GM18526 (cell line): ENCODE results near the gene CAMK1D.

Source experiments
- POLR2A ChIP-seq: IDR thresholded peaks from 3 replicates; pipeline ENCODE4 v1.6.1; 2011; ENCODE audit not compliant: insufficient read length; ENCODE audit errors: extremely low read depth

The CAMK1D gene

GRCh38 chr10:12337453-12338372 lies 11.6 kb upstream of the CAMK1D start:
- no peak for TF ChIP-seq POLR2A

GRCh38 chr10:12338981-12339380 lies 10.4 kb upstream of the CAMK1D start:
- TF ChIP-seq POLR2A: no peak

DNA sequence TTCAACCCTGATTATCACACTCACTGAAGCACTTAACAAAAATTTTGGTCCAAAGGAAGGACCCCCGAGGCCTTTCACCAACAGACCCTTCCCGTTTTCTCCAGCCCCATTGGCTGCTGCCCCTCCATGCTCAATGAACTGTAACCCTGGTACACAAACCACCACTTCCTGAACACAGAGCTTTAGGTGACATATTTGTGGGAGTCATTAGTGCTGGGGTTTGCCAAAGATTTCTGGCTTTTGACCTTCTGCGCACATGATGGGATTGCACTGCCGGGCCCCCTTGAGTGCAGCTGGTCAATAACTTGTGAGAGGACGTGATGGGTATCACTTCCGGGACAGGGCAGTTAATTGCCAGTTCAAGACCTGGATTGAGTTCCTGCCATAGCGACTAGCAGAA lies 9.0 kb upstream of the CAMK1D start:
- no peak for TF ChIP-seq POLR2A

DNA sequence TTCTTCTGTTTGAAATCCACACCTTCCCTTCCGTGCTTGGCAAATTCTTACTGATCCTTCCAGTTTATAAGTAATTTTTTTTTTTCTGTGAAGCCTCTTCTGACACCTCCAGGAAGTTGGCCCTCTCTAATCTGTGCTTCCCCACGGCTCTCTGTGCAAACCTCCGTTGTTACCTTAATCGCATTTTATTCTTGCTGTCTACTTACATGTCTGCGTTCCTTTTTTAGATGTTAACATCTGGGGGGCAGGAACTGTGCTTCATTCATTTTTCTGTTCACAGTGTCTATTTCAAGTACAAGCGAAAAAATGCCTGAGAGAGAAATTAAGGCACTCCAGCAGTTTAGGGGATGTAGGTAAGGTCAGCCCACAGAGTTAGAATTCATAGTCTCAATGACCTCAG lies 8.4 kb upstream of the CAMK1D start:
- TF ChIP-seq POLR2A: no peak

GRCh38 chr10:12341526-12341925 lies 7.8 kb upstream of the CAMK1D start:
- TF ChIP-seq POLR2A: no peak

DNA sequence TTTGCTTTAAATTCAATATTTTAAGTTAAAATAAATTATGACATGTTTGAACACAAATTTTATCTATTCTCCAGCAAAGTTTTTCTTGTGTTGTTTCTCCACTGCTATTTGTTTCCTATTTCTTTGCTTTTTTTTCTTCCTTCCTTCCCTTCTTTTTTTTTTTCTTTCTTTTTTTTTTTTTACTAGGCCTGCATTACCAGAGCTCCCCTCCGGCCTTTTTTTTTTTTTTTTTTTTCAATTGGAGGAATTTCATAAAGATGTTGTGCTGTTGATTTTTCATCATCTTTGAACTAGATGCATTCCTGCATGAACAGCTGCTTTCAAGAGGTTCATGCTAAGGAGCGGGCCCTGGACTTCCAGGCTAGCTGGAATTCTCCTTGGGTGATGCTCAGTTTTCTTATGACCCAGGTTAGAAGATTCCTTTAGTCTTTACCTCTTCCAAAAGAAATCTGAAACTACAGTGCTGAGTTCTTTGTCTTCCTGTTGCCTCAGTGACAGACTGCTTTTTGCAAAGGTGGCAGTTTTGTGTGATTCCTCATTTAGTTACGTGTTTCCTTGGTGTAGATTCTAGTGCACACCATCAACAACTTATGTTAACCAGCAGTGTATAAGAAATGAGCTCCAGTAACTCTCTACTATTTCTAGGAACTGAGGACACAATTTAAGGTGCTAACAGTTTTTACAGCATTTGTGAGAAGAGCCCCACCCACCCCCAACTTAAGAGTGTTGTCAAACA lies 4.8 kb upstream of the CAMK1D start:
- TF ChIP-seq POLR2A: no peak

DNA sequence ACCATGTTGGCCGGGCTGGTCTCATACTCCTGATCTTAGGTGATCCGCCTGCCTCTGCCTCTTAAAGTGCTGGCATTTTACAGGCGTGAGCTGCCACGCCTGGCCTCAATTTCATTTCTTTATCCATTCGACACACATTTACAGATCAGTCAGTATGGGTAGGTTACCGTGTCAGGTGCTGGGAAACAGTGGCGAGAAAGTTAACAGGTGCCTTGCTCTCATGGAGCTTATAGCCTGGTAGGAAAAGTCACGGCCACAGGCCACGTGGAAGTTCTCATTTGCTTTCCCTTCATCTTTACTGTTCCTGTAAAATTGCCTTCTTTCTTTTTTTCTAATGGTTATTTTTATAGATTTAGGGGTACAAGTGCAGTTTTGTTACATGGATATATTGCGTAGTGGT lies 2.6 kb upstream of the CAMK1D start:
- no peak for TF ChIP-seq POLR2A

GRCh38 chr10:12348294-12348869 lies 965 bp upstream of the CAMK1D start:
- TF ChIP-seq POLR2A: no peak

DNA sequence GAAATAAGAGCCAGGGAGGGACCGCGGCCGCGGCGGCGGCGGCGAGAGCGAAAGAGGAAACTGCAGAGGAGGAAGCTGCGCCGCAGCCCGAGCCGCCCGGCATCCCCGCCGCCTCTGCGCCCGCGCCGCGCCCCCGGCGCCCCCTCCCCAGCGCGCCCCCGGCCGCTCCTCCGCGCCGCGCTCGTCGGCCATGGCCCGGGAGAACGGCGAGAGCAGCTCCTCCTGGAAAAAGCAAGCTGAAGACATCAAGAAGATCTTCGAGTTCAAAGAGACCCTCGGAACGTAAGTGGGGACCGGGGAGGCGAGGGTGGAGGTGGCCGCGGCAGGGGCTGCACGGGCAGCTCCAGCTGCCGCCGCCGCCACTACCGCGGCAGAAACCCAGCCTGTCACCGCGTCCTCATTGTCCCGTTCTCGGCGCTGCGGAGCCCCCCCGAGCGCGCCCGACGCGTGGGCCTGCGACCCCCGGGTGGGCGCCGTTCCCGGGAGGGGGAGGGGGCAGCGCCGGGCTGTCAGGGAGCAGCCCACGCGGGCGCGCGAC lies 351 bp downstream of the CAMK1D start:
- TF ChIP-seq POLR2A: no peak

- TF ChIP-seq POLR2A: no peak
Observed at GRCh38 chr10:12350167-12350872, 973 bp downstream of the CAMK1D start.

DNA sequence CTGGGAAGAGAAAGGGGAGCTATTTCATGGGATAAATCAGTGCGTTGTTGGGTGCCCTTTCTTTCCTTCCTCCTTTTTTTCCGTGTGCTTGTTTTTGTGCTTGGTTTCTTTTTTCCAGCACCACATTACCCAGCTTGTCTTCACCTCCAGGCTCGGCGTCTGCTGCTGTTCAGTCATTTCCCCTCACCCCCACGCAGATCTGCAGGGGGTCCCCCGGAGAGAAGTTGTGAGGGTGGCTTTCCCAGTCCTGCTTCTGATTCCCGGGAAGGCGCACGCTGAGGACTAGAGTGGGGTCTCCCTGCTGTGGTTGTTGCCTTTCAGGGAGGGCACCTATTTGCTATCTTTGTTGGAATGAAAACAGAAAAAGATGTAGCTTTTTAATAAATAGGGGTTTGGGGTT lies 1.6 kb downstream of the CAMK1D start:
- TF ChIP-seq POLR2A: no peak

GRCh38 chr10:12351447-12351846 lies 2.1 kb downstream of the CAMK1D start:
- TF ChIP-seq POLR2A: no peak

DNA sequence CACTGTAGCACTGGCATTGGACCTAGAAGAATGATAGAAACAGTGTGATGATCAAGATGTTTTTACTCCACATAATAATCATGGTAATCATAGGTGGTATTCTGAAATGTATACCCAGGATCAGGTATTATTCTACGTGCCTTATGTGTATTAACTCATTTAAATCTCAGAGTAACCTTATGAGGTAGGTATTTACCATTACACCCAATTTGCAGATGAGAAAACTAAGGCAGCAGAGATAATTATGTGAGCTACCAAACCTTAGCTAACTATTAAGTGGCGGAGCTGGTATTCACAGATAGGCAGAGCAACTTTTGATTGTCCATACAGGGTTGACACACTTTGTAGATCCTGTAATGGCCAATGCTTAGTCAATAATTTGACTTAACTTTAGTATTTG lies 2.5 kb downstream of the CAMK1D start:
- no peak for TF ChIP-seq POLR2A

DNA sequence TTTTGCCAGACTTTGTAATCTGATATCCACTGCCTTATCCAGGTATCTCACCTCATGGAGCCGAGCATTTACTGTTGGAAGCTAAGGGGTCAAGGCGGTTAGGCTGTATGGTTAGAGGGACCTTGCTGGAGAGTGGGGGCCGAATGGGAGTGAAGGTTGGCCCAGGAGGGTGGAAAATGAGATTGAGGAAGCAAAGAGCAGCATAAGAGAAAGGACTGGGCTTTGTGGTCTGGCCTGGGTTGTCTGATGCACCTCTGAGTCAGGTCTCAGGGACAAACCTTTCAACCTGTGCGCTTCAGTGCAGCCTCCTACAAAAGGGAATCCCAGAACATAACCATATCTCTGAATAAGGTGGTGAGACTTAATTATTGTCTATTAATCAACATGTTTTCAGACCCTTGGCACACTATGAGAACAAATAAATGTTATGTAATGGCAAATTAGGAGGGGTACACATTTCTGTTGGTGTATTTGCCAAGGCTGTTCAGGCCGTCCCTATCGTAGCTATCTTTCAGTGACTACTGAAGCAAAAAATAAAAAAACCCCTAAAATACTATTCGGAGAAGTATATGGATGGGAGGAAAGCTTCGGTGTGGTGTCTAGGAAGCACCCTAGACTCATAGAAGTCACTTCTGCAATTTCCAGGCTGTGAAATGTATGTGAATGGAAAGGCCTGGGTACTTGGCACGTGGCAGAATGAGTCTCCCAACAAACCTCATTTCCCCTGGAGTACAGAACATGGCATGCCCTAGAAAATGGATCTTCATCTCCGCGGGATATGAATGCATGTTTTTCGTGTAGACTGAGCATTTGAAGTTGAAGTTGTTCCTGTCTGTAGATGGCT lies 4.3 kb downstream of the CAMK1D start:
- no peak for TF ChIP-seq POLR2A
